ENCODE data around the gene HSBP1L1.
A peak's percentile ranks its signal among the peaks of the same experiment; 100 is the strongest.

GRCh38 chr18:79949697-79950487 is 14.6 kb upstream of the HSBP1L1 start:
- no peak for TF ChIP-seq EP300 (IDR thresholded peaks at IDR 0.05)
- TF ChIP-seq CTCF (IDR thresholded peaks at IDR 0.05) = no peak
- TF ChIP-seq POLR2AphosphoS5 (IDR thresholded peaks at IDR 0.05) = peak in 1 of 2 donors; percentile 11

Data from upper lobe of left lung (tissue), 4 donors.